ENCODE data around the gene SALL2.

Gene SALL2

DNA sequence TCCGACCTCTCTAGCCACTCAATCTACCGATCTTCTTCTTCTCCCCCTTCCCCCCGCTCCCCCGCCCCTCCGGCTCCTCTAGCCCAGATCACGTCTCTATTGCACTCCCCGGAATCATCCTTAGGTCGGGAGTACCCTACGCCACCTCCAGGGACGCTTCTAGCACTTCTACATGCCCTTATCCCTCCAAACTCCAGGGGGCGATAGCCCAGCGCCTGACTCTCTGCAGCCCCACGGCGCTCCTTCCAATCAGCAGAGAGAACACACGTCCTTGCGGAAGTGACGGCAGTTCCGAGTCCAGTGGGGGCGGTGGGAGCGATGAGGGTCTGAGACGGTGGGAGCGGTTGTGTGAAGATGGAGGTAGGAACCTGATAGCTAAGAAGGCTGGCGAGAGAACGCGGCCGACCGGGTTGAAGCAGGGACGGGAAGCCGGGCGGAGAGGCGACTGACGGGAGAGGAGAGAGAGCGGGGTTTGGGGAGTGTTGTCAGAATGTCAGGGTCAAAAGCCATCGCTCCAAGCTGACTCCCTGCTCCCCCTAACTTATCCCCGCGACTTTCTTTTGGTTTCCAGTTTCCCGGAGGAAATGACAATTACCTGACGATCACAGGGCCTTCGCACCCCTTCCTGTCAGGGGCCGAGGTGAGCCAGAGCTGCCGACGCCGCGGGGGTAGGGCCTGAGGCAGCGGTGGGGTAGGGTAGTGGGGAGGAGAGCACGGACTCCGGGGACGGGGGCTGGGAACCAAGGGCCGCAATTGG lies 49.0 kb downstream of the SALL2 start, which contains the start of the genes RAB2B and TOX4:
TSS of gene RAB2B (minus strand) at position 35 of the 757 bp plus-strand sequence. CDS start 87 bp downstream, outside the sequence.
TSS of gene TOX4 (plus strand) at position 271 of the 757 bp plus-strand sequence. CDS start at position 355, 84 bp downstream.
- DNase-seq: peak; percentile 91

DNA sequence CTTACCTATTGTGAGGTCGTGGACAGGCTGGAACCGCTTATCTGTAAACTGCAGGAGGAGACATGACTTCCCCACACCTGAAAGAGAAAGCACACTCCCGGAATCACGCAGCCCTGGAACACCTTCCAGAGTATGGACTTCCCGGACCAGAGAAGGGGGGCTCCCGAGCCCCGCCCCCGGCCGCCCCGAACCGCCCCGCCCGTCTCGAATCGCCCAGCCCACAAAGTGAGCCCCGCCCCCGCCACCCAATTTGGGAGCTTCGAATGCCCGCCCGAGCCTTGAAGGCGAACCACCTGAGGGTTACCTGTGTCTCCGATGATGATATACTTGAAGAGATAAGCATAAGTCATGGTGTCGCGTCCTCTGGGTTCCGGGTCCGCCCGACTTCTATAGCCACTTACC lies 49.6 kb downstream of the SALL2 start:
- DNase-seq: peak; percentile 87

DNA sequence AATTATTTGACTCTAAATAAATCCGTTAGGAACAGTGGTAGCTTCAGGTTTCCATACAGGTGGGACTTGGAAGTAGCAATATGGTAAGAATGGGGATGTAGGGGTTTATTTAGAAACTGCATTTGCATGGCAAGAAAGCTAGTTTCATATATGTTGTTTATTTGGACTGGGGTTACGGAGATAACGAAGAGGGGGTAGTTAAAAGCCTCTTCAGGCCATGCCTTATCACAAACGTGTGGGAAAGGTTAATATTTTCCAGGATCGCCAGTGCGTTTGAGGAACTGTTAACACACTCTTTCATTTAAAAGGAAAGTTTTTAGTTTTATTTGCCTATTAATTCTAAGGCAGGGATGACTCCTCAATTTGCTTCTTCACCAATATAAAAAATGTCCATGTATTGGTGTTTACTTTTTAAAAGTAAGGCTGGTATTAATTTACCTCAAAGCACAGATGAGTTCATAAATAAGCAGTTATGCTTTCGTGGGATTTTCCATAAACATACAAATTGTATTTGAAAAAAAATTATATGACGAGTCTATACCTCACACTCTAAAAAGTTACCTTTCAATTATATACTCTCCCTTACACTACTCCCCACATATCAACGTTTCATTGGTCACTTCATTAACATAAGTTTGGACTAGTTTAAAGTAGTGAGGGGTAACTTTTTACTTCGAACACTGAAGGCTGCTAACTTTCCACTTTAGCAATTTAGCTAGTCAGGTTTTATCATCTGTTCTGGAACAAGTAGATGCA lies 50.2 kb downstream of the SALL2 start:
- no peak for DNase-seq

All from stimulated activated CD8-positive, alpha-beta memory T cell treated with anti-CD3 and anti-CD28 coated beads, Interleukin-4, amount 100 ng/mL, for 48 hours (primary cell).